NOMO-1 treated with DMSO at 0.1 percent for 48 hours (cell line): ENCODE measurements around the gene TRAK1.

Source experiments
- DNase-seq: peaks from one replicate; lab custom pipeline; 2025; ENCODE audit not compliant: unreplicated experiment; lab: John Stamatoyannopoulos, UW

The TRAK1 gene

GRCh38 chr3:42068303-42069088, 22.7 kb upstream of the TRAK1 start:
- DNase-seq = no peak

DNA sequence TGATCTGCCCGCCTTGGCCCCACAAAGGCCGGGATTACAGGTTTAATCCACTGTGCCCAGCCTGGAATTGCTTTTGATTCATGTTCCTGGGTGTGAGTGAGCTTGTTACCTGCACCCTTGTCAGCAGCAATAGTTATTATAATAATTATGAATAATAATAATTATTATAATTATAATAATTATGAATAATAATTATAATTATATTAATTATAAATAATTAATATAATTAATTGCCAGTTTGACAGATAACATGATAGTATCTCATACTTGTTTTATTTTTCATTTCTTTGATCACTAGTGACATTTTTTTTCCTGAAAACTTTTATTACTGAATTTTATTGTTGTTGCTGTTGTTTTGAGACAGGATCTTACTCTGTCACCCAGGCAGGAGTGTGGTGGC, 21.1 kb upstream of the TRAK1 start:
- no peak for DNase-seq

GRCh38 chr3:42070524-42070923, 20.6 kb upstream of the TRAK1 start:
- DNase-seq = no peak

- peak; percentile 54 for DNase-seq
Measured at GRCh38 chr3:42071904-42072812, 19.0 kb upstream of the TRAK1 start.

GRCh38 chr3:42072831-42073301, 18.3 kb upstream of the TRAK1 start:
- DNase-seq = no peak

- no peak for DNase-seq
Measured at GRCh38 chr3:42077785-42078184, 13.4 kb upstream of the TRAK1 start.

- DNase-seq = no peak
Measured at GRCh38 chr3:42078677-42079076, 12.5 kb upstream of the TRAK1 start.

DNA sequence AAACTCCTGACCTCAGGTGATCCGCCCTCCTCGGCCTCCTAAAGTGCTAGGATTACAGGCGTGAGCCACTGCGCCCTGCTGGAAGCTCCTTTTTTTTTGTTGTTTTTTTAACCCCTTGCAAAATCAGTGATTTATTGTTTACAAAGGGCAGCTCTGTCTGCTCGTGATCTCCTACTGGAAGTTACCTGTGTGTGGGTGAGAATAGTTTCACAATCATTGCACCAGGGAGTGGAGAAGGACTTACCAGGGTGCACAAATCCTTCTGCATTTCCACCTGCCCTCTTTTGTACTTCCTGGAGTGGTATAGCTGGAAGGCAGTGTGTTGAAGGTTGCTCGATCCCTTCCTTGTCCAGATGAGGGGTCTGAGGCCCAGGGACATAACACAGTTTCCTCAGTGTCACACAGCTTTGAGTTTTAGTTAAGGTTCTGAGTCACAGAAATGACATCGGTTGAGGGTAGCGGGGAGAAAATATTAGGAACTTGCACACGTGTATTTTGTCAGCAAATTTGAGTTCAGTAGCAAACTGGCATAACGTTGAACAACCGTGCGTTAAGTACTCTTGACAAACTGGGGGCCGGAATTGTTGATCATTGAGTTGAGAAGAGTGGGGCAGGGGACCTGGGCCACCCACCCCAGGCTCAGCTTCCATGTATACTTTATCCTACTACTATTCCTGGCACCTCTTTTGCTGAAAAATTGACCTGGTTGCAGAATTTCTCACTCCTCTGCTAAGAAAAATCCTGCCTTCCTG, 11.3 kb upstream of the TRAK1 start:
- DNase-seq = no peak

GRCh38 chr3:42080453-42080872, 10.7 kb upstream of the TRAK1 start:
- no peak for DNase-seq

GRCh38 chr3:42081838-42082473, 9.2 kb upstream of the TRAK1 start:
- DNase-seq = no peak

- DNase-seq = no peak
Measured at GRCh38 chr3:42084586-42084985, 6.6 kb upstream of the TRAK1 start.

- no peak for DNase-seq
Measured at GRCh38 chr3:42085641-42086376, 5.3 kb upstream of the TRAK1 start.

DNA sequence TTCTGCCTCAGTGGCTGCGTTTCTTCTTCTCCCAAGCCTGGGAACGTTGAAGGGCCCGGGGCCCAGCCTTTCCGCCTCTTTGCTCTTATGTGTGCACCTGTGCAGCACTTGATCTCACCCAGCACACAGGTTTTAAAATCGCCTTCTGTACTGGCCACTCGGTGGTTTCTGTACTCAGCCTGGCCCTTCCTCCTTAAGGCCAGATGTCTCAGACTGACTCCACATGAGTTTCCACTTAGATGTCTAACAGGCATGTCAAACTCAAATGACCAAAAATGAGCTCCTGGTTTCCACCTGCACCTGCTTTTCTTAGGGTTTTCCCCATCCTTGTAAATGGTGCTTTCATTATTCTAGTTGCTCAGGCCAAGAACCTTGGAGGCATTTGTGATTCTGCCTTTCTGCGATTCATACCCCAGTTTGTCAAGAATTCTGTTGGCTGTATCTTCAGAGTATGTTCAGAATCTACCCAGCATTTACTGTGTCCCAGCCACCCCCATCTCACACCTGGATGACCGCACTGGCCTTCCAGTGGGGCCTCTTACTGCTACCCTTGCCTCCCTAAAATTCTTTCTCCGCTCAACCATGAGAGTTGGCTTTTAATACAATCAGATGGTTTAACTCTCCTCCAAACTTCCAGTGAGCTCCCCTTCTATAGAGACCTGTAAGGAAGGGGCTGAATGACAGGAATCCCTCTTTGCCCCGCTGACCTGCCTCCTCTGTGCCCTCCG, 2.2 kb upstream of the TRAK1 start:
- DNase-seq = no peak

DNA sequence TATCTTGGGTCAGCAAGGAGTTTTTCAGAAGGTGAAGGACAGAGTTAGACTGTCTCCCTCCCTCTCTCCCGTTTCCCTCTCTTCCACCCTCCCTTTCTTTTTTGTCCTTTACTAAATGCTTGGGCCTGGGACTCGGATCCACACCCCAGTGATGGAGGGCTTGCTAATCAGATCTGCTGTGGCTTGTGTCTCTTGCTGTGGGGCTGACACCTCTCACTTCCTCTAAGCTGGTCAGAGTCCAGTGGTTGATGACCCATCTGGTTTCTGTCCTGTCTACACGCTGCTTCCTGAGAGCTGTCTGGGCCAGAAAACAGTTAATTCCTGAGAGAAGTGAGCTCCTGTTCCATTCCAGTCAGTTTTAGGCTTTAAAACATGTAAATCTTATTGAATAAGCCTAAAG, 849 bp downstream of the TRAK1 start:
- no peak for DNase-seq

DNA sequence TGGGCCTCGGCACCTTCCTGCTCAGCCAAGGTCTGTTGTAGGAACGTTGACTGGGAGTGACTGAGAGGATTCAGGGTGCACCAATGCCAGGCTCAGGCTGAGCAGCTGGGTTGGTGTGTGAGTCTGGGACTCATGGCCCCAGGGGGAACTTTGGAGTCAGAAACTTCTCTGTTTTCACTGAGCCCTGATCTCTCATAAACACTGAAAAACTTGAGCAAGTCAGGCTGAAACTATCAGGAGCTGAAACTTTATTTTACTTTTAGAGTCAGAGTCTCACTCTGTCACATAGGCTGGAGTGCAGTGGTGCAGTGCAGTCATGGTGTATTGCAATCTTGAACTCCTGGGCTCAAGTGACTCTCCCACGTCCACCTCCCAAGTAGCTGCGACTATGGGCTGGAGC, 3.0 kb downstream of the TRAK1 start:
- DNase-seq = no peak

GRCh38 chr3:42094691-42095391, 3.7 kb downstream of the TRAK1 start:
- DNase-seq = no peak

- no peak for DNase-seq
Measured at GRCh38 chr3:42095540-42095939, 4.4 kb downstream of the TRAK1 start.

DNA sequence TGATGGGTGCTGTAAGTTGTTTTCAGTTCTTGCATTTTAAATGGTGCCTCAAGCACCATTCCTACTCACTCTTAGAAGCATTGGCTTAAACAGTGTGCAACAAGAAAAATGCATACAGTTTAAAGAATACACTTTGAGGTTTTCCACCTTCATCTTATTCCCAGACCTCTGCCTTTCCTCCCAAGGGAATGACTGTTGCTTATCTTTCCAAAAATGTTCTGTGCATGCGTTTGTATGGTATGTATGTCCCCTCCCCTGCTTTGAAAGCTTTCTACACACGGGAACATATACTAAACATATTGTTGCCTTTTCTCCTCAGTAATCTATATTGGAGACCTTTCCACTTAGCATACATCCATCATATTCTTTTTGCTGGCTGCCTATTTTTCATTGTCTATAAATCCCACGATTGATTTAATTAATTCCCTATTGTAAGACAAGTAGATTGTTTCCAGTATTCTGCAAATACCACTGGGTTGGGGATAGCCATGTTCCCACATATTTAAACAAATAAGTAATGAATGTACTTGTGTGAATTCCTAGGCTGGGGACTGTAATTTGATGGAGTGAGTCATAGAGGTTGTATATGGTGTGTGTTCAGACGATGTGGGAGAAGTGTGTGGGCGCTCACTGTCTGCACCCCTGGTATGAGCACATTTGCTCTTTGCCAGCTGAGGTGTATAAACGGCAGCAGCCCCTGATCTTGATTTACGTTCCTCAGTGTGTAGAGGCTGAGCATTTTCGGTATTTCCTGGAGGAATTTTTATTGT, 5.8 kb downstream of the TRAK1 start:
- DNase-seq = no peak
